IMR-90 (cell line): ENCODE data around the gene EYS. TPM values are rescaled to one million over a fixed set of nuclear protein-coding genes. Genes with fewer than 3 reads are reported as not detected.
A peak's percentile ranks its signal among the peaks of the same experiment; 100 is the strongest.

Experiments
- ATAC-seq: fragments of 200-7000 bp; cut with Tn5 transposase; 2 replicates; pipeline ENCODE4 v1.9.1; 2020; ENCODE audit warnings: low read depth, mild to moderate bottlenecking, moderate library complexity
- BruUV-seq: library from RNA; stranded (reverse); fragments of 400-500 nt; replicated peaks from 2 replicates; lab custom pipeline; 2021; lab: Mats Ljungman, UMichigan
- CTCF ChIA-PET: fragments of 300-600 bp; formaldehyde crosslinking; extraction: SDS; loops from one replicate; lab custom pipeline; 2021; ENCODE audit warnings: antibody characterized with exemption; lab: Yijun Ruan, JAX
- POLR2A ChIA-PET: fragments of 300-600 bp; sonication (Branson Sonifier 250); formaldehyde crosslinking; loops from one replicate; lab custom pipeline; 2022; ENCODE audit warnings: antibody characterized with exemption; ENCODE audit not compliant: unreplicated experiment; lab: Charles Lee
- DNase-seq: peaks from one replicate; pipeline ENCODE4 v3.0.0; 2013
- H2AFZ ChIP-seq: replicated peaks from 2 replicates; pipeline ENCODE3; 2013; ENCODE audit warnings: low read length, mild to moderate bottlenecking; ENCODE audit not compliant: poor library complexity
- H2AK5ac ChIP-seq: 2 replicates; pipeline ENCODE4 v1.6.1; 2013; ENCODE audit warnings: low read depth, low read length, inconsistent platforms
- H2AK9ac ChIP-seq: replicated peaks from 2 replicates; pipeline ENCODE3; 2013; ENCODE audit warnings: mild to moderate bottlenecking, low read depth, low read length, moderate library complexity; ENCODE audit not compliant: poor library complexity
- H2BK120ac ChIP-seq: 2 replicates; pipeline ENCODE4 v1.6.1; 2013; ENCODE audit warnings: low read depth, low read length, inconsistent platforms
- H2BK15ac ChIP-seq: 3 replicates; pipeline ENCODE4 v1.6.1; 2013; ENCODE audit warnings: low read depth, low read length, inconsistent platforms
- H2BK20ac ChIP-seq: 2 replicates; pipeline ENCODE4 v1.6.1; 2013; ENCODE audit warnings: low read depth, mild to moderate bottlenecking, inconsistent platforms, low read length, moderate library complexity
- H2BK5ac ChIP-seq: 2 replicates; pipeline ENCODE4 v1.6.1; 2013; ENCODE audit warnings: mild to moderate bottlenecking, low read depth, low read length, inconsistent platforms; ENCODE audit not compliant: poor library complexity, severe bottlenecking
- H3K14ac ChIP-seq: replicated peaks from 2 replicates; pipeline ENCODE4 v1.6.1; 2013; ENCODE audit warnings: low read depth, low read length, inconsistent platforms
- H3K18ac ChIP-seq: 2 replicates; pipeline ENCODE4 v1.6.1; 2013; ENCODE audit warnings: low read depth, low read length, control low read depth
- H3K23ac ChIP-seq: 2 replicates; pipeline ENCODE4 v1.6.1; 2013; ENCODE audit warnings: low read depth, low read length, inconsistent platforms
- H3K27ac ChIP-seq: 2 replicates; pipeline ENCODE4 v1.5.1; 2013; ENCODE audit warnings: mild to moderate bottlenecking, control low read depth, low read length; ENCODE audit not compliant: insufficient read depth
- H3K27me3 ChIP-seq: 2 replicates; pipeline ENCODE4 v1.6.1; 2013; ENCODE audit warnings: low read length; ENCODE audit not compliant: control insufficient read depth, insufficient read depth
- H3K36me3 ChIP-seq: 2 replicates; pipeline ENCODE4 v1.6.1; 2013; ENCODE audit warnings: low read length, mixed read lengths; ENCODE audit not compliant: control insufficient read depth, insufficient read depth
- H3K4ac ChIP-seq: 2 replicates; pipeline ENCODE4 v1.6.1; 2013; ENCODE audit warnings: low read depth, low read length, inconsistent platforms
- H3K4me1 ChIP-seq: 2 replicates; pipeline ENCODE4 v1.6.1; 2013; ENCODE audit warnings: low read length, mixed read lengths; ENCODE audit not compliant: control insufficient read depth, insufficient read depth
- H3K4me2 ChIP-seq: 2 replicates; pipeline ENCODE4 v1.6.1; 2013; ENCODE audit warnings: low read depth, mild to moderate bottlenecking, control low read depth, low read length, moderate library complexity
- H3K4me3 ChIP-seq: 2 replicates; pipeline ENCODE4 v1.5.1; 2013; ENCODE audit warnings: low read depth, mild to moderate bottlenecking, control low read depth, low read length, moderate library complexity; ENCODE audit not compliant: insufficient read depth
- H3K56ac ChIP-seq: 2 replicates; pipeline ENCODE4 v1.6.1; 2013; ENCODE audit warnings: low read length, inconsistent platforms; ENCODE audit not compliant: insufficient read depth; ENCODE audit errors: extremely low read depth
- H3K79me1 ChIP-seq, 2 experiments: 2 replicates each; pipeline ENCODE4 v1.6.1; 2013; ENCODE audit warnings: low read length in 2 of 2, inconsistent platforms in 1 of 2, low read depth in 1 of 2
- H3K9ac ChIP-seq: 2 replicates; pipeline ENCODE4 v1.6.1; 2013; ENCODE audit warnings: low read depth, low read length, control low read depth
- H3K9me1 ChIP-seq: 2 replicates; pipeline ENCODE4 v1.6.1; 2013; ENCODE audit warnings: low read length, inconsistent platforms; ENCODE audit not compliant: insufficient read depth
- H3K9me3 ChIP-seq: 2 replicates; pipeline ENCODE4 v1.6.1; 2013; ENCODE audit warnings: low read length; ENCODE audit not compliant: control insufficient read depth, insufficient read depth
- H4K20me1 ChIP-seq: 2 replicates; pipeline ENCODE4 v1.6.1; 2013; ENCODE audit warnings: low read length, inconsistent platforms; ENCODE audit not compliant: insufficient read depth
- H4K5ac ChIP-seq: 2 replicates; pipeline ENCODE4 v1.6.1; 2013; ENCODE audit warnings: mild to moderate bottlenecking, low read depth, low read length, control low read depth
- H4K8ac ChIP-seq, 2 experiments: 2 replicates each; pipeline ENCODE4 v1.6.1; 2013; ENCODE audit warnings: low read depth in 2 of 2, low read length in 2 of 2, control low read depth in 1 of 2, inconsistent platforms in 1 of 2
- H4K91ac ChIP-seq: 2 replicates; pipeline ENCODE4 v1.6.1; 2013; ENCODE audit warnings: low read depth, low read length, inconsistent platforms; ENCODE audit not compliant: insufficient read depth
- FOS ChIP-seq: fragments of 150-350 bp; IDR thresholded peaks from 2 replicates; pipeline ENCODE4 v1.6.1; 2016; ENCODE audit warnings: low read depth, low read length
- RAD21 ChIP-seq: IDR thresholded peaks from 2 replicates; pipeline ENCODE4 v1.6.1; 2012; ENCODE audit warnings: low read length, improper control_type of control experiment
- WGBS, 2 experiments: methylation state at CpG; one replicate each; pipeline versions ENCODE4 v1.1.5 to v1.1.7; 2013; ENCODE audit warnings: missing lambda C conversion rate in 2 of 2; ENCODE audit not compliant: insufficient read length in 1 of 2; ENCODE audit errors: extremely low coverage in 2 of 2; 5-methylcytosine and 5-hydroxymethylcytosine counted together
- dilution Hi-C: fragments of 300-500 bp; cut with HindIII; formaldehyde crosslinking; loops from one replicate; pipeline ENCODE4 v1.14.3; 2018; ENCODE audit warnings: low sequenced_read_pairs; ENCODE audit not compliant: unreplicated experiment
- in situ Hi-C: fragments of 300-500 bp; cut with MboI; formaldehyde crosslinking; loops from 3 replicates; pipeline ENCODE4 v1.14.3; 2019; ENCODE audit warnings: low sequenced_read_pairs, inconsistent platforms, mixed read lengths
- intact Hi-C: fragments of 100-400 bp; cut with micrococcal nuclease; formaldehyde crosslinking; loops from 2 replicates; pipeline ENCODE4 v1.10.0; 2022
- polyA plus RNA-seq, 3 experiments: library from polyadenylated mRNA; depleted of rRNA; stranded (reverse); fragments of >200 nt; gene quantifications; 2 replicates each; pipeline ENCODE4 v1.2.3, GENCODE V29; 2012; ENCODE audit warnings: low replicate concordance in 1 of 3
- total RNA-seq: library from RNA; depleted of rRNA; stranded (reverse); fragments of >200 nt; gene quantifications from 2 replicates; pipeline ENCODE4 v1.2.3, GENCODE V29; 2012
- TF ChIP-seq, protein P1 (sequence below): conservative IDR thresholded peaks from 2 replicates; pipeline ENCODE4 v1.5.1; 2012; ENCODE audit warnings: mild to moderate bottlenecking, low read depth, low read length, improper control_type of control experiment

Gene EYS
- total and polyA plus RNA-seq, 2 of the 4 experiments (the other 2 are of a cell fraction): under 0.01 TPM; not detected in 1

DNA sequence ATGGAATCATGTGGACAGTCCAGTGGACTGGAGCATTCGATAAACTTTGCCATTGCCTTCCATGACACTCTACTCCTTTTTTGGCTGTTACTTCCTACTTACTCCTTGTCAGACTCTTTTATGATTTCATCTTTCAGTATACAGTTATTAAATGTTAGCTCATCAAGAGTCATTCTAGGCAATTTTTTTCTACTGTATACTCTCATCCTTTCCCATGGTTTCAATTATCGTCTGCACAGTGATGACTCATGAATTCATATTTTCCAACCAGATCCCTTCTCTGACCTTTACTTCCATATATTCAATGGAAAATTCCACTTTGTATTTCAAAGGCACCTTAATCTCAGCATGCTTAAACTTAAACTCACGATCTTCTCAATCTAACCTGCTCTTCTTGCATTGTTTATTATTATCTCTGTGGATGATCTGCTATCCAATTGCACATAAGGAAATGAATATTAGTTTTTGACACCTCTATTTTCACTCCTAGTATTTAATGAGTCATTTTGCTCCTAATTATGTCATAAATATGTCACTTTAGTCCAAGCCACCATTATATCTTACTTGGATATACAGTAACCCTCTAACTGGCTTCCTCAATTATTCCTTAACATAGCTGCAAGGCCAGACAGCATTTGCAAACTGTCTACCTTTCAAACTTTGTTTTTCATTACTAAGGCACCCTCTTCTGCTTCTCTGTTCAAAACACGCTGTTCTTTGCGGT lies 1643.9 kb downstream of the EYS start:
- Histone ChIP-seq H3K36me3 (no peaks in the 10 kb centered on the region), H3K9ac (no peak overlapping the region), H3K14ac (no peak overlapping the region), H2BK5ac (no peak overlapping the region), H3K27me3 (no peaks in the 10 kb centered on the region), H3K9me1 (no peaks in the 10 kb centered on the region), H4K91ac (no peak overlapping the region), H3K79me1 (no peaks in the 10 kb centered on the region), H2AK9ac (no peak overlapping the region), H3K4me2 (no peak overlapping the region), H3K4me1 (no peaks in the 10 kb centered on the region), H4K20me1 (no peaks in the 10 kb centered on the region), H2BK120ac (no peak overlapping the region), H3K18ac (no peak overlapping the region), H4K8ac (no peak overlapping the region), H3K56ac (no peak overlapping the region), H3K27ac (no peak overlapping the region), H4K5ac (no peak overlapping the region), H2BK20ac (no peak overlapping the region), H2BK15ac (no peak overlapping the region), H2AK5ac (no peak overlapping the region), H3K4ac (no peak overlapping the region), H3K23ac (no peak overlapping the region), H2AFZ (no peak overlapping the region), H3K4me3 (no peak overlapping the region), H3K9me3 (no peaks in the 10 kb centered on the region)
- no TSS peak for BruUV-seq
- TF ChIP-seq, protein P1, sequence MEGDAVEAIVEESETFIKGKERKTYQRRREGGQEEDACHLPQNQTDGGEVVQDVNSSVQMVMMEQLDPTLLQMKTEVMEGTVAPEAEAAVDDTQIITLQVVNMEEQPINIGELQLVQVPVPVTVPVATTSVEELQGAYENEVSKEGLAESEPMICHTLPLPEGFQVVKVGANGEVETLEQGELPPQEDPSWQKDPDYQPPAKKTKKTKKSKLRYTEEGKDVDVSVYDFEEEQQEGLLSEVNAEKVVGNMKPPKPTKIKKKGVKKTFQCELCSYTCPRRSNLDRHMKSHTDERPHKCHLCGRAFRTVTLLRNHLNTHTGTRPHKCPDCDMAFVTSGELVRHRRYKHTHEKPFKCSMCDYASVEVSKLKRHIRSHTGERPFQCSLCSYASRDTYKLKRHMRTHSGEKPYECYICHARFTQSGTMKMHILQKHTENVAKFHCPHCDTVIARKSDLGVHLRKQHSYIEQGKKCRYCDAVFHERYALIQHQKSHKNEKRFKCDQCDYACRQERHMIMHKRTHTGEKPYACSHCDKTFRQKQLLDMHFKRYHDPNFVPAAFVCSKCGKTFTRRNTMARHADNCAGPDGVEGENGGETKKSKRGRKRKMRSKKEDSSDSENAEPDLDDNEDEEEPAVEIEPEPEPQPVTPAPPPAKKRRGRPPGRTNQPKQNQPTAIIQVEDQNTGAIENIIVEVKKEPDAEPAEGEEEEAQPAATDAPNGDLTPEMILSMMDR: no peak
- TF ChIP-seq RAD21 (no peak), FOS (peak; percentile 23; the same call in 1 of the 2 replicates)
- ATAC-seq (peak; percentile 57), DNase-seq (peak; percentile 78)
- CTCF ChIA-PET: no interaction called here
- POLR2A ChIA-PET: no interaction called here
- intact Hi-C loops (no loop called here), in situ Hi-C loops (no loop called here), dilution Hi-C loops (no loop called here)
- 50% methylated on average over 2 of the region's 5 CpGs; no CpG with 5 or more reads in 1 of the 2 experiments for WGBS, 2 experiments
